GM12878 (cell line): ENCODE data around the gene MLXIPL. TPM values are rescaled to one million over a fixed set of nuclear protein-coding genes. Genes with fewer than 3 reads are reported as not detected.

Experiments
- ATAC-seq: fragments of 200-7000 bp; cut with Tn5 transposase; 3 replicates; pipeline ENCODE4 v1.9.1; 2020; ENCODE audit warnings: mild to moderate bottlenecking, moderate library complexity
- BruUV-seq: library from RNA; stranded (reverse); fragments of 400-500 nt; replicated peaks from 2 replicates; lab custom pipeline; 2021; lab: Mats Ljungman, UMichigan
- CTCF ChIA-PET: fragments of 300-600 bp; sonication (Branson Sonifier 250); formaldehyde crosslinking; extraction: SDS; loops from one replicate; lab custom pipeline; 2021; ENCODE audit warnings: inconsistent platforms; lab: Yijun Ruan, JAX
- POLR2A ChIA-PET: fragments of 350-600 bp; formaldehyde crosslinking; extraction: SDS; loops from one replicate; lab custom pipeline; 2021; ENCODE audit warnings: inconsistent platforms; lab: Charles Lee
- RAD21 ChIA-PET: fragments of 300-600 bp; sonication (Branson Sonifier 250); formaldehyde crosslinking; loops from one replicate; lab custom pipeline; 2023; ENCODE audit warnings: antibody characterized with exemption; ENCODE audit not compliant: unreplicated experiment; lab: Charles Lee
- SMC1A ChIA-PET: fragments of 300-600 bp; sonication (Branson Sonifier 250); formaldehyde crosslinking; loops from one replicate; lab custom pipeline; 2023; ENCODE audit not compliant: unreplicated experiment, uncharacterized antibody; lab: Charles Lee
- DNase-seq: peaks from one replicate; pipeline ENCODE4 v3.0.0-alpha.2; 2011; ENCODE audit warnings: low read depth, low spot score
- FAIRE-seq: peaks from 3 replicates; lab custom pipeline; 2011; peaks lifted over from hg19 to GRCh38; lab: Jason Lieb, UNC
- H2AFZ ChIP-seq: 2 replicates; pipeline ENCODE4 v1.6.0; 2011; ENCODE audit warnings: low read depth, low read length, control low read depth; ENCODE audit not compliant: control insufficient read depth
- H3K27ac ChIP-seq: 2 replicates; pipeline ENCODE4 v1.5.1; 2011; ENCODE audit warnings: control low read depth; ENCODE audit not compliant: control insufficient read depth, insufficient read depth
- H3K27me3 ChIP-seq, 2 experiments: replicated peaks in 1 of 2; 2 replicates each; pipeline versions ENCODE4 v1.6.0 to v1.6.1; 2011; ENCODE audit warnings: low read length in 1 of 2; ENCODE audit not compliant: control insufficient read depth in 2 of 2, insufficient read depth in 2 of 2
- H3K36me3 ChIP-seq, 2 experiments: 2 replicates each; pipeline ENCODE4 v1.5.1; 2011; ENCODE audit warnings: low read length in 1 of 2; ENCODE audit not compliant: control insufficient read depth in 2 of 2, insufficient read depth in 2 of 2
- H3K4me1 ChIP-seq: 2 replicates; pipeline ENCODE4 v1.6.1; 2011; ENCODE audit warnings: mild to moderate bottlenecking, low read length, moderate library complexity, mixed read lengths; ENCODE audit not compliant: control insufficient read depth, insufficient read depth
- H3K4me2 ChIP-seq: 2 replicates; pipeline ENCODE4 v1.6.0; 2011; ENCODE audit warnings: control low read depth; ENCODE audit not compliant: control insufficient read depth, insufficient read depth
- H3K4me3 ChIP-seq: fragments of 200-600 bp; sonication (generic); 2 replicates; pipeline ENCODE4 v1.5.1; 2016
- H3K79me2 ChIP-seq: 2 replicates; pipeline ENCODE4 v1.6.0; 2011; ENCODE audit warnings: low read length; ENCODE audit not compliant: control insufficient read depth, insufficient read depth
- H3K9ac ChIP-seq: 2 replicates; pipeline ENCODE4 v1.8.0; 2011; ENCODE audit warnings: low read length, control low read depth, mixed read lengths; ENCODE audit not compliant: control insufficient read depth, insufficient read depth
- H3K9me3 ChIP-seq: replicated peaks from 3 replicates; pipeline ENCODE4 v1.5.1; 2011; ENCODE audit warnings: mild to moderate bottlenecking, low read length; ENCODE audit not compliant: control insufficient read depth, insufficient read depth
- H4K20me1 ChIP-seq: 2 replicates; pipeline ENCODE4 v1.6.0; 2011; ENCODE audit not compliant: control insufficient read depth, insufficient read depth
- CEBPZ ChIP-seq: fragments of 150-350 bp; IDR thresholded peaks from 2 replicates; pipeline ENCODE4 v1.6.1; 2016; ENCODE audit warnings: low read depth, low read length
- HDGF ChIP-seq: fragments of 450-650 bp; IDR thresholded peaks from 2 replicates; pipeline ENCODE4 v1.6.1; 2016; ENCODE audit warnings: antibody characterized with exemption
- KDM1A ChIP-seq: fragments of 200-600 bp; sonication (generic); IDR thresholded peaks from 2 replicates; pipeline ENCODE4 v1.6.1; 2016; ENCODE audit warnings: borderline replicate concordance
- MLLT1 ChIP-seq: fragments of 450-650 bp; IDR thresholded peaks from 2 replicates; pipeline ENCODE4 v1.6.1; 2016; ENCODE audit warnings: mild to moderate bottlenecking
- MTA3 ChIP-seq: IDR thresholded peaks from 2 replicates; pipeline ENCODE4 v1.6.1; 2012; ENCODE audit warnings: low read length, inconsistent platforms, borderline replicate concordance
- NR2F1 ChIP-seq: fragments of 450-650 bp; conservative IDR thresholded peaks from 2 replicates; pipeline ENCODE4 v1.6.1; 2017; ENCODE audit warnings: mild to moderate bottlenecking
- RUNX3 ChIP-seq: IDR thresholded peaks from 2 replicates; pipeline ENCODE4 v1.6.1; 2012; ENCODE audit warnings: low read length, inconsistent platforms
- SIX5 ChIP-seq: IDR thresholded peaks from 2 replicates; pipeline ENCODE4 v1.6.1; 2011; ENCODE audit warnings: mild to moderate bottlenecking, low read depth, low read length, moderate library complexity; ENCODE audit not compliant: severe bottlenecking
- TBL1XR1 ChIP-seq: IDR thresholded peaks from 2 replicates; pipeline ENCODE4 v1.6.1; 2012; ENCODE audit warnings: low read depth, low read length, improper control_type of control experiment
- ZBTB40 ChIP-seq: fragments of 450-650 bp; IDR thresholded peaks from 2 replicates; pipeline ENCODE4 v1.6.1; 2016; ENCODE audit warnings: mild to moderate bottlenecking, moderate library complexity, borderline replicate concordance
- ZZZ3 ChIP-seq: IDR thresholded peaks from 2 replicates; pipeline ENCODE4 v1.6.1; 2011; ENCODE audit warnings: low read depth; ENCODE audit not compliant: control insufficient read depth, insufficient read length
- WGBS: methylation state at CpG from one replicate; pipeline ENCODE4 v1.1.6; 2016; ENCODE audit warnings: low lambda C conversion rate; ENCODE audit not compliant: insufficient replicate concordance, insufficient coverage; ENCODE audit errors: missing lambda C conversion rate; 5-methylcytosine and 5-hydroxymethylcytosine counted together
- in situ Hi-C: fragments of 300-500 bp; cut with MboI; formaldehyde crosslinking; loops from 9 replicates; pipeline ENCODE4 v1.14.3; 2018; ENCODE audit warnings: mixed read lengths
- intact Hi-C: fragments of 100-400 bp; cut with micrococcal nuclease; formaldehyde crosslinking; loops from one replicate; pipeline ENCODE4 v1.14.2; 2022; ENCODE audit not compliant: unreplicated experiment
- polyA plus RNA-seq, 11 experiments: library from polyadenylated mRNA; depleted of rRNA in 4 of 11; unstranded in 6 of 11; stranded (reverse) in 5 of 11; fragments of >200 nt; fragmentation: Nextera tagmentation in 4 of 11; fragmentation: Illumina TruSeq in 1 of 11; extraction: Ambion mirVana in 4 of 11; extraction: Trizol in 1 of 11; gene quantifications; 1 replicate in 1 of 11; 2 replicates in 10 of 11; pipeline versions ENCODE4 v1.2.1 to v1.2.3, GENCODE V29; 2011 to 2016; ENCODE audit warnings: inconsistent platforms in 2 of 11, missing spikeins in 2 of 11, low read depth in 1 of 11
- total RNA-seq, 4 experiments: library from RNA; depleted of rRNA in 3 of 4; stranded (reverse); fragments of >200 nt in 3 of 4; fragmentation: Illumina TruSeq in 1 of 4; extraction: Trizol in 1 of 4; gene quantifications; 2 replicates each; pipeline versions ENCODE4 v1.2.1 to v1.2.3, GENCODE V29; 2013 to 2021

The MLXIPL gene
- total and polyA plus RNA-seq, 10 of the 15 experiments (the other 5 are each of a cell fraction or from before 2014, with no cell fraction given), result 0.21 TPM; not detected in 9

GRCh38 chr7:73646785-73647724 lies 22.7 kb upstream of the MLXIPL start (continued):
- no peak for TF ChIP-seq ZBTB40

- H4K20me1 ChIP-seq, result no peaks in the 10 kb centered on the region
- FAIRE-seq (no peak), DNase-seq (no peak), ATAC-seq (no peak)
- intact Hi-C loops, result no loop called here
- 35% methylated on average over 4 of the region's 4 CpGs for WGBS
- no peaks in the 10 kb centered on the region for H3K36me3 ChIP-seq
- H3K79me2 ChIP-seq, result no peaks in the 10 kb centered on the region
- H3K9me3 ChIP-seq, result peaks cover 5% of the 10 kb centered on the region; the same call in 1 of the 3 replicates
- H3K27me3 ChIP-seq, result peaks cover 1 to 11% of the 10 kb centered on the region in 2 experiments
- RAD21 ChIA-PET, result no interaction called here
- POLR2A ChIA-PET, result no interaction called here
- no peak overlapping the region for H3K27ac ChIP-seq
- no peak overlapping the region for H2AFZ ChIP-seq
- in situ Hi-C loops, result no loop called here
- H3K4me3 ChIP-seq, result no peak overlapping the region
- H3K9ac ChIP-seq, result no peak overlapping the region
- H3K4me1 ChIP-seq, result no peaks in the 10 kb centered on the region
- SMC1A ChIA-PET, result no interaction called here
- no peak for TF ChIP-seq MLLT1
- no peak for TF ChIP-seq ZZZ3
- no peak for TF ChIP-seq SIX5
- no peak for TF ChIP-seq NR2F1
- no peak for TF ChIP-seq RUNX3
- no peak for TF ChIP-seq CEBPZ
- TF ChIP-seq TBL1XR1, result no peak
- TF ChIP-seq KDM1A, result no peak
- no peak for TF ChIP-seq MTA3
- no peak for TF ChIP-seq HDGF
- no TSS peak for BruUV-seq
- no peak overlapping the region for H3K4me2 ChIP-seq
- CTCF ChIA-PET, result interaction anchor here (0.6 to 0.9 kb wide), 2 partner anchors 17 to 335 kb away, joined by 3 read pairs; no protein-coding TSS in a partner anchor
Observed at GRCh38 chr7:73645643-73646174, 21.4 kb upstream of the MLXIPL start.
